Measurements from ENCODE around the gene HDDC3. TPM values are rescaled to one million over a fixed set of nuclear protein-coding genes. Genes with fewer than 3 reads are reported as not detected.

The HDDC3 gene, protein sequence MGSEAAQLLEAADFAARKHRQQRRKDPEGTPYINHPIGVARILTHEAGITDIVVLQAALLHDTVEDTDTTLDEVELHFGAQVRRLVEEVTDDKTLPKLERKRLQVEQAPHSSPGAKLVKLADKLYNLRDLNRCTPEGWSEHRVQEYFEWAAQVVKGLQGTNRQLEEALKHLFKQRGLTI
- total RNA-seq (2022; extraction: Qiagen RNA extraction; ENCODE audit: low read depth), result 22.6 to 34.3 TPM (median 33.7 TPM) in 5 replicates

DNA sequence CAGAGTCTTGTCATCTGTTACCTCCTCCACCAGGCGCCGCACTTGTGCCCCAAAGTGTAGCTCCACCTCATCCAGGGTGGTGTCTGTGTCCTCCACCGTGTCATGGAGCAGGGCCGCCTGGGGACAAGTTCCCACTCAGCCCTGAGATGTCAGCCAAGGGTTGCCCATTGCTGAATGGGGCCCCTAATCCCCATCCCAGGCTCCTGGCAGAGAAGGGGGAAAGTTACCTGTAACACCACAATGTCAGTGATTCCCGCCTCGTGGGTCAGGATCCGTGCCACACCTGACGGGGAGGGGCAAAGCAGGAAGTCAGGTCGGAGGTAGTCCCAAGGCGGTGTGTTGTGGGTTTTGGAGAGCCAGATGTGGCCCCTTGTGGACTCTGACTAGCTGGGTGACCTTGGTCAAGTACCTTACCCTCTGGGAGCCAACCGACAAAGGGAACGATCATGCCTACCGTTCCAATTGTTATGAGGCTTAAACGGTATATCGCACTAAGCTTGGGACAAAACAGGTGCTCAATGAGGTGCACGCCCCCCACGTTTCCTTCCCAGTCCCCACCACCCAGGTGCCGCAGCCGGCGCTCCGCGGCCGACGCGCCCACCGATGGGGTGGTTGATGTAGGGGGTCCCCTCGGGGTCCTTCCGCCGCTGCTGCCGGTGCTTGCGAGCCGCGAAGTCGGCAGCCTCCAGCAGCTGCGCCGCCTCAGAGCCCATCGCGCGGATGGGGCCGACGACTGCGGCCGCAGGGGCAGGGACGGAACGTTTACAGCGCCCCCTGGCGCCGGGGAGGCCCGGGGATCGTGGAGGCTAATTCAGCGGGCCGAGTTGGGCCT is at the start of gene HDDC3:
Gene HDDC3, minus strand, starts transcription at position 722 of the 832 bp plus-strand sequence. Its CDS starts 9 bp downstream, at position 713.

DNA sequence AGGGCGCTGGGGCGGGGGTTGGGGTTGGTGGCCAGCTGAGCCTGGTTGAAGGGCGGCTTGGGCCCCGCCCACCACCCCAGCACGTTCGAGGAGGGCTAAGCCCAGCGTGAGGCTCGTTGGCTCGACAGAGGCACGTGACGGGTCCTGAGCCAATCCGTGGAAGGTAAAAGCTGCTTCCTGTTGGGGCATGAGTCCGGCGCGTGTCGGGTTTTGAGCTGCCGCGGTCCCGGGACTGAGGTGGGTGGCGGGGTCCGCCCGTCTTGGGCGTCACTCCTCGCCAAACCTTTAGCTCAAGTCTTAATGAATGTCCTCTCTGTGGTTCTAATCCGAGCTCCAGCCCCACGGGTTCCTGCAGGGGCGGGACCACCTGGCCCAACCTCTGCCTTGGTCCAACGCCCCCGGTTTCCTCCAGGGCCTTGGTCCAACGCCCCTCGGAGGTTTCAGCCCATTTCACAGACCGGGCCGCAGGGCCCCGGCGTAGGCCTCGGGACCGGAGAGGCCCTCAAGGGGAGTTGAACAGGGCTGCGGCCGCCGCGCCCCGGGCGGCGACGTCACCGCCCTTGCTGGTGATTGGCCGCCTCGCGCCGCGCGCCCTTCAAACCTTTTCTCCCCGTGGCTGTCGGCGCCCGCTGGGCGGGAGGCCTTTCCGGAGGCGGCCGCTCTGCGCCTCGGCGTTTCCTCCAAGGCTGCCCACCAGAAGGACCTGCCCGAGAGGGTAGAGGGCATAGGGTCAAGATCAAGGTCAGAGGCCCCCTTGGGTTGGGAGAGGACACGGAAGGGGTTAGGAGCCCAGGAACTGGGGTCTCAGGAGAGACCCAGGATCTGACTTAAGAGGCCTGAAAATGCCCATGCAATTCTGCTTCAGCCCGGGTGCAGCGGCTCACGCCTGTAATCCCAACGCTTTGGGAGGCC is 22.6 kb upstream of the HDDC3 start, which contains the start of gene RCCD1:
Gene RCCD1, plus strand, starts transcription at position 173 of the 912 bp plus-strand sequence. CDS start 1,851 bp downstream, outside the sequence.

DNA sequence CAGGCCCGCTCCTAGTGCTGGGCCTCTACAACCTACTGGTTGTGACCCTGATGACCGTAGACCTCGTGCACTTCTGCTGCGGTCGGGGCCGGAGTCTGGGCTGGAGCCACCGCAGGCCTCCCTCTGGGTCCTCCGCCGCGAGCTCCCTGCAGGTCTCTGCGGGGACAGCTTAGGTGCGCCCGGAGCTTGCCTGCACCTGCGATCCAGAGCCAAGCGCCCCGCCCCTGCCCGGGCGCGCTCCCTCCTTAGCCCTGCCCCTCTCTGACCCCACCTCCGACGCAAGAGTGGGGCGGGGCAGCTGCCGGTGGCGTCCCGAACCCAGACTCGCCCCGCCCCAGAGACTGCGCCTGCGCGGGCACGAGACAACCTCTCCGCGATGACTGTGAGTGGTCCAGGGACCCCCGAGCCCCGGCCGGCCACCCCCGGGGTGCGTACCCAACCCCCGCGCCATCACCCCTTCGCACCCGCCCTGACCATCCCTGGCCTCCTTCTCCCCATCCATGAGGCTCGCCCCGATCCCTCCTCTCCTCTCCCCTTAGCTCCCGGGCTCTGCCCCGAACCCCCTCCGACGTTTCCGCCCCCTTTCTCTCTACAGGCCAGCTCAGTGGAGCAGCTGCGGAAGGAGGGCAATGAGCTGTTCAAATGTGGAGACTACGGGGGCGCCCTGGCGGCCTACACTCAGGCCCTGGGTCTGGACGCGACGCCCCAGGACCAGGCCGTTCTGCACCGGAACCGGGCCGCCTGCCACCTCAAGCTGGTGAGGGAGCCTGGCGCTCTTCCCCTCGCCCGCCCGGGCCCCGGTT is 2.8 kb upstream of the HDDC3 start, which contains the start of gene UNC45A:
Gene UNC45A, plus strand, starts transcription at position 337 of the 803 bp plus-strand sequence. Its CDS starts 40 bp downstream, at position 377.

DNA sequence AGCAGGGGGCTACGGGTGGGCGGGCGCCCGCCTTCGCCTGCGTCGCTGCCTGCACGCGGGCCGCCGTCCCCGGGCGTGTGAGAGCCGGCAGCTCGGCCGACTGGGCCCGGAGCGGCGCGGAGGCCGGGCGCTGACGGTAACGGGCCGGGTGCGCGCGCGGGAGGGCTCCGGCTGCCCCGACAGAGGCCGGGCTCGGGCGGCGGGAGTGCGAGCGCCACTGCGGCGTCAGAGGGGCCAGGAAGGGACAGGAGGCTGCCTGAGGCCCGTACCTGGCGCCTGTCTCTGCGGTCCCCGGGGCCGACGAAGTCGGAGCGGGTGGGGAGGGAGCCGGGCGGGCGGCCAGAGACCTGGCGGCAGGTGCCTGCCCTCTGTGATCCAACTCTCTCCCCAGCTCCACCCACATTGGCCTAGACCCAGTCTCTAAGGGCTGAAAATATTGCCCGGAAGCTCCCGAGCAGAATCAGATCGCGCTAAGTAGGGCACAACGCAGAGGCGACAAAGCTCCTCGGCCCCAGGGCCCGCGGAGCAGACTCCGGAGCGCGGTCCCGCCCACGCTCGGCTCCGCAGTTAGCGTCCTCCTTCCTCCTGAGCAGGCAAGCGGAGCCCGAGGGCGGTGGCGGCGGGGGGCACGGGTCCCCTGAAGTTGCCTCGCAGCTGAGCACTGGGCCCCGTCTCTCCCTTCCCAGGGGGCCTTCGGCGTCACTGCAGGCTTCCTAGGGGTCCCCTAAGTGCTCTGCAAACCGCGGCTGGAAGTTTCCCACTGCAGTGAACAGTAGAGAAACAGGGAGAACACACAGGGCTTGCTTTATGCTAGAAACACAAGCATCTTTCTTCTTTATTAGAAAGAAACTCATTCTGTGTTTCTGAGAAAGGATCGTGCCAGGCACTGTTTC is 29.3 kb downstream of the HDDC3 start, which contains the start of gene MAN2A2:
Gene MAN2A2, plus strand, starts transcription at position 463 of the 893 bp plus-strand sequence. CDS start 906 bp downstream, outside the sequence.

DNA sequence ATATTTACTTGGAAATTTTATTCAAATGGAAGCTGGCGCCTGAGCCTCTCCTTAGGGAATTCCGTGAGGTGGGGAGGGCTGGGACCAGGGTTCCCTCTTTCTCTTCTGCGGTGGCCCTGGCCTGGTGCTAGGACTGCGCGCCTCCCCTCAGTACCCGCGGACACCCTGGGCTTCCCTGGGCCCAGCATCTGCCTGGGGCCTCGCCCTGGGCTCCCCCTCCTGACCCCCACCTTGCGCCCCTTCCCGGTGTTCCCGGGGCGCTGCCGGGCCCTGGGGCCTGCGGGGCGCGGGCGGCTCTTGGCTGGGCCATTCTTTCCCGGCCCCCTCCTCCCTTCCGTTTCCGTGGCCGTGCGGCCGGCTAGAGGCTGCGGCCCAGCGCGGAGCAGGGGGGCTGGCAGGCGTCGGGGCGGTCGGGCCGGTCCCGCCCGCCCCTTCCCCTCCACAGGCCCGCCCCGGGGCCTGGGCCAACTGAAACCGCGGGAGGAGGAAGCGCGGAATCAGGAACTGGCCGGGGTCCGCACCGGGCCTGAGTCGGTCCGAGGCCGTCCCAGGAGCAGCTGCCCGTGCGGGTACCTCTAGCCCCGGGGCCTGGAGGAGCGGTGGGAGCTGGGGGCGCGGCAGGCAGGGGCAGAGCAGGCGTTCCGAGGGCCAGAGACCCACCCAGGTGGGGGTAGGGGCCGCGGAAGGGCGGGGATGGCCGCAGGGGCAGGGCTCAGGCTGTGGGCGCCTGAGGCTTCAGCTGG is 48.2 kb downstream of the HDDC3 start, which contains the start of gene FES:
Gene FES, plus strand, starts transcription at position 529 of the 743 bp plus-strand sequence. CDS start 542 bp downstream, outside the sequence.

Other genes starting within 250 kb of the HDDC3 start
- 10.9 to 14.5 TPM (median 12.9 TPM) in 5 replicates for gene BLM, start 215.2 kb downstream of the HDDC3 start, total RNA-seq (2022; extraction: Qiagen RNA extraction; ENCODE audit: low read depth)
- gene FURIN, start 64.0 kb downstream of the HDDC3 start, total RNA-seq (2022; extraction: Qiagen RNA extraction; ENCODE audit: low read depth), result 42.6 to 59.2 TPM (median 51.4 TPM) in 5 replicates
- 0.74 to 1.0 TPM (median 0.86 TPM) in 5 replicates for gene FES, start 48.0 kb downstream of the HDDC3 start, total RNA-seq (2022; extraction: Qiagen RNA extraction; ENCODE audit: low read depth)
- gene MAN2A2, start 29.2 kb downstream of the HDDC3 start, total RNA-seq (2022; extraction: Qiagen RNA extraction; ENCODE audit: low read depth), result 25.4 to 30.2 TPM (median 28.4 TPM) in 5 replicates
- 56.7 to 61.9 TPM (median 58.6 TPM) in 5 replicates for gene UNC45A, start 2.7 kb upstream of the HDDC3 start, total RNA-seq (2022; extraction: Qiagen RNA extraction; ENCODE audit: low read depth)
- gene RCCD1, start 22.3 kb upstream of the HDDC3 start, total RNA-seq (2022; extraction: Qiagen RNA extraction; ENCODE audit: low read depth), result 19.4 to 55.3 TPM (median 34.3 TPM) in 5 replicates
- gene PRC1, start 62.0 kb upstream of the HDDC3 start, total RNA-seq (2022; extraction: Qiagen RNA extraction; ENCODE audit: low read depth), result 189 to 274 TPM (median 209 TPM) in 5 replicates
- 11.2 to 17.4 TPM (median 13.7 TPM) in 5 replicates for gene VPS33B, start 90.0 kb upstream of the HDDC3 start, total RNA-seq (2022; extraction: Qiagen RNA extraction; ENCODE audit: low read depth)
- 0.02 to 0.13 TPM (median 0.03 TPM) in 3 of 5 replicates, not detected in the others for gene SV2B, start 167.7 kb upstream of the HDDC3 start, total RNA-seq (2022; extraction: Qiagen RNA extraction; ENCODE audit: low read depth)

All from A549 treated with CpdA at 1 μM for 4 hours (cell line).